K562 (cell line): ENCODE measurements around the gene FEN1. TPM values are rescaled to one million over a fixed set of nuclear protein-coding genes. Genes with fewer than 3 reads are reported as not detected.

Experiments
- BACH1 ChIP-seq: fragments of 200-800 bp; sonication (Bioruptor generic); IDR thresholded peaks from 2 replicates; pipeline ENCODE4 v1.6.1; 2016; ENCODE audit warnings: missing genetic modification characterization, missing compliant biosample characterization
- EWSR1 ChIP-seq: fragments of 450-650 bp; IDR thresholded peaks from 2 replicates; pipeline ENCODE4 v1.6.1; 2018; ENCODE audit warnings: borderline replicate concordance, mild to moderate bottlenecking, low read depth, moderate library complexity; ENCODE audit not compliant: partially characterized antibody
- KDM2B ChIP-seq: fragments of 250-450 bp; sonication (Bioruptor Pico); IDR thresholded peaks from 2 replicates; pipeline ENCODE4 v1.8.0; 2021; ENCODE audit warnings: mild to moderate bottlenecking, moderate library complexity
- MAZ ChIP-seq, 2 experiments: fragments of 450-650 bp in 1 of 2; sonication (generic) in 1 of 2; formaldehyde crosslinking; IDR thresholded peaks in 1 of 2; conservative IDR thresholded peaks in 1 of 2; 2 replicates each; pipeline versions ENCODE4 v1.4.0 to v1.5.0; 2020; ENCODE audit warnings: mild to moderate bottlenecking in 1 of 2, missing genetic modification reagents in 1 of 2
- MCM2 ChIP-seq: fragments of 450-650 bp; IDR thresholded peaks from 2 replicates; pipeline ENCODE4 v1.6.1; 2017; ENCODE audit warnings: low read depth, mild to moderate bottlenecking
- MED1 ChIP-seq: sonication (generic); formaldehyde crosslinking; IDR thresholded peaks from 2 replicates; pipeline ENCODE4 v1.8.1; 2023; ENCODE audit warnings: missing genetic modification reagents, borderline replicate concordance
- MXI1 ChIP-seq: IDR thresholded peaks from 2 replicates; pipeline ENCODE4 v1.6.1; 2011; ENCODE audit warnings: low read depth, mild to moderate bottlenecking, improper control_type of control experiment, low read length
- POLR3G ChIP-seq: IDR thresholded peaks from 2 replicates; pipeline ENCODE4 v1.6.1; 2011; ENCODE audit not compliant: insufficient read length, insufficient replicate concordance; ENCODE audit errors: extremely low read depth
- RAD51 ChIP-seq: fragments of 450-650 bp; IDR thresholded peaks from 2 replicates; pipeline ENCODE4 v1.7.1; 2016; ENCODE audit warnings: low read depth, mild to moderate bottlenecking, borderline replicate concordance
- RBM15 ChIP-seq: fragments of 200-400 bp; formaldehyde crosslinking; IDR thresholded peaks from 2 replicates; pipeline ENCODE4 v1.6.1; 2018; ENCODE audit warnings: mild to moderate bottlenecking, low read length, moderate library complexity; ENCODE audit not compliant: insufficient read depth
- SRSF1 ChIP-seq: fragments of 200-400 bp; formaldehyde crosslinking; IDR thresholded peaks from 2 replicates; pipeline ENCODE4 v1.6.1; 2017; ENCODE audit warnings: mild to moderate bottlenecking, low read depth, low read length, moderate library complexity
- SRSF3 ChIP-seq: fragments of 200-400 bp; formaldehyde crosslinking; IDR thresholded peaks from 2 replicates; pipeline ENCODE4 v1.6.1; 2016; ENCODE audit warnings: mild to moderate bottlenecking, low read length, moderate library complexity; ENCODE audit not compliant: insufficient read depth
- STAT5B ChIP-seq: fragments of 250-450 bp; sonication (Bioruptor Pico); IDR thresholded peaks from 2 replicates; pipeline ENCODE4 v1.8.0; 2021; ENCODE audit warnings: mild to moderate bottlenecking, inconsistent platforms
- TGIF2 ChIP-seq: sonication (generic); formaldehyde crosslinking; IDR thresholded peaks from 2 replicates; pipeline ENCODE4 v1.8.1; 2022; ENCODE audit warnings: mild to moderate bottlenecking, missing genetic modification reagents, moderate library complexity
- ZNF197 ChIP-seq: fragments of 200-800 bp; sonication (Bioruptor generic); IDR thresholded peaks from 2 replicates; pipeline ENCODE4 v1.6.1; 2016; ENCODE audit warnings: low read depth, missing genetic modification characterization, missing compliant biosample characterization
- ZNF76 ChIP-seq: fragments of 250-450 bp; sonication (Bioruptor Pico); IDR thresholded peaks from 2 replicates; pipeline ENCODE4 v1.4.0; 2020; ENCODE audit warnings: mild to moderate bottlenecking, moderate library complexity, borderline replicate concordance
- polyA plus RNA-seq, 8 experiments: library from polyadenylated mRNA; depleted of rRNA in 4 of 8; stranded (reverse) in 5 of 8; unstranded in 3 of 8; fragments of >200 nt; fragmentation: Nextera tagmentation in 2 of 8; fragmentation: Illumina TruSeq in 1 of 8; extraction: Ambion mirVana in 2 of 8; extraction: Trizol in 1 of 8; gene quantifications; 2 replicates each; pipeline versions ENCODE4 v1.2.1 to v1.2.3, GENCODE V29; 2011 to 2014; ENCODE audit warnings: inconsistent platforms in 1 of 8, missing spikeins in 1 of 8
- total RNA-seq, 7 experiments: library from RNA; depleted of rRNA in 6 of 7; stranded (reverse); fragments of >200 nt in 6 of 7; fragmentation: Illumina TruSeq in 2 of 7; extraction: Trizol in 2 of 7; gene quantifications; 2 replicates each; pipeline versions ENCODE4 v1.2.1 to v1.2.3, GENCODE V29; 2011 to 2021; ENCODE audit warnings: low replicate concordance in 1 of 7
- TF ChIP-seq, protein P1 (sequence below): fragments of 250-450 bp; sonication (Bioruptor Pico); IDR thresholded peaks from 2 replicates; pipeline ENCODE4 v1.5.0; 2021; ENCODE audit warnings: mild to moderate bottlenecking, moderate library complexity
- TF ChIP-seq, protein P2 (sequence below): sonication (generic); IDR thresholded peaks from 2 replicates; pipeline ENCODE4 v1.6.1; 2016

The FEN1 gene
- total and polyA plus RNA-seq, 9 of the 15 experiments (the other 6 are each of a cell fraction or from before 2014, with no cell fraction given): 58.1 to 156 (median 137) TPM

DNA sequence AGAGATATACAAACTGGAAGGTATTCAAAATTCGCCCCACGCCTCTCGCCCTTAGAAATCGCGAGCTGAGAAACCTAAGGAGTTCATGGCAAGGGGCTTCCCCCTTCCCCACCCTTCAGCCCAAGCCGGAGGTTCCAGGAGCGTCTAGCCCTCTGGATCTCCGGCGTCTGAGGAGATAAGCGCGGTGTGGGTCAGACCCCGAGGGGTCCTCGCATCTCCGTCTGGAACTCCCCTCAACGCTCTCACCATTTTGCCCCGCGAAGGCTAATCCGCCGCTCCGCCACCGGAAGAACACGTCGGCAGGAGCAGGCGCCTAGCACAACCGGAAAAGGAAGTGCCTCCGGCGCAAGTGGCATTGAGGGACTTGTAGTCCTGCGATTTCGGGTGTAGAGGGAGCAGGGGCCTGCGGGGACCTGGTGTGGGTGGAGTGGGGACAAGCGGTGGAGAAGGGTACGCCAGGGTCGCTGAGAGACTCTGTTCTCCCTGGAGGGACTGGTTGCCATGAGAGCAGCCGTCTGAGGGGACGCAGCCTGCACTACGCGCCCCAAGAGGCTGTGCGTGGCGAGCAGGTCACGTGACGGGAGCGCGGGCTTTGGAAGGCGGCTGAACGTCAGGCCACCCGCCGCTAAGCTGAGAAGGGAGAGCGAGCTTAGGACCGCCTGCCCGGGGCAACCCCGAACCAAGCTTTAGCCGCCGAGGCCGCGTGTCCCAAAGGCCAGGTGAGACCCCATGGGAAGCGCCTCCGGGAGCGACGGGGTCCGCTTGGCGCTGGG lies at the start of gene FEN1, which contains the start of gene TMEM258 (continued):
- TF ChIP-seq, protein P1, sequence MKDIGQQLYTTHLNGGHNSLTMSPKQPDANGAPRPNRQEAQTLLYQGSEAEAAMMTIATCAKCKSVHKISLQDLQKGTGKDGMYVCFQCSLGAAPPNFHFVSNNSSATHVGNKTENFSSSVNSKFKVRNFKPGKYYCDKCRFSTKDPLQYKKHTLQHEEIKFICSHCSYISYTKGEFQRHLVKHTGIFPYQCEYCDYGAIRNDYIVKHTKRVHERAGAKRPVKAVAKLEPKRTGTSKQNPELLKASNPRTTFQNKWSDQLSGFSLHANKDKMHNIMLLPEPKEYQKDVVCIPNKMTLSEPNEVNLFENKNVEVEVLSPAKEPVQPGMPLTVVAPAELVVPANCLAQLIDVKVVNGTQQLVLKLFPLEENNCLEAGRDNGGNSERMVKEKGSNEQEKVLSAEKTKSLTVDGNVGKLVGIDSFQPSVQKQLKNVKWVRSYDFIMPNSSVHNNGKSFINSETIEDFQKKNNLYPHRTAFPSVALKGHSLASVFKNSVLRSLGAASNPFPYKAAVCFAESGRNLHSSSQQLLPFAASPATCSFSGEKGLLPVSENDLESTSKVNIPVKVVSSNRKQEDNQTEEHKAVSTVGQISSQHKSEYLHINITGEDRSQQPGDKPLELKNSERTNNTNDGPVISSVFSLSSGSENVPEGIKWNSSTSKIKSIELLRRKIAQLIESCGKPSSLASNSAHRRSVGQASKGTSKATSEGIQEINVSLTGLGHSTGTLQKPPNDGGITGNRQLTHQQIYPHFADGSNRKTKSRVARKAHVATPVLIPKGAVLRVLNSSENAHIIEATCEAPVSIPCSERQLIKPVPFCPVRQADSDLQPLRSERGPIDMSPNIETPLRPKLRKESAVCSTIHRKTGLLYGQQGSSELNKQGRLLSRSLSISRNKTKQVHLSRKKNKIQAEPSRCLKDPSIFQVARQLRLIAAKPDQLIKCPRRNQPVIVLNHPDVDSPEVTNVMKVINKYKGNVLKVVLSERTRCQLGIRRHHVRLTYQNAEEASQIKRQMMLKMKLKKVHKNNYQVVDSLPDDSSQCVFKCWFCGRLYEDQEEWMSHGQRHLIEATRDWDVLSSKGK (CRISPR knock-in tag): no peak
- TF ChIP-seq MXI1 (peak; percentile 16; the same call in 1 of the 2 replicates), TGIF2 (CRISPR knock-in tag) (peak; percentile 79; the same call in 1 of the 2 replicates), KDM2B (no peak), EWSR1 (no peak), RBM15 (no peak), MED1 (no peak), STAT5B (CRISPR knock-in tag) (no peak), MAZ (CRISPR knock-in tag; conservative IDR thresholded peaks at IDR 0.05 in 1 of 2, IDR thresholded peaks at IDR 0.05 in 1 of 2) (peak in 1 of 2 experiments; percentile 83; a peak in 2 of 4 replicates), ZNF197 (no peak), BACH1 (tag) (0 out of 2 replicates have a peak, but pooled peaks have one; percentile 25), SRSF1 (no peak), RAD51 (peak; percentile 99), MCM2 (no peak), ZNF76 (CRISPR knock-in tag) (no peak), SRSF3 (no peak), POLR3G (no peak)
- TF ChIP-seq, protein P2, sequence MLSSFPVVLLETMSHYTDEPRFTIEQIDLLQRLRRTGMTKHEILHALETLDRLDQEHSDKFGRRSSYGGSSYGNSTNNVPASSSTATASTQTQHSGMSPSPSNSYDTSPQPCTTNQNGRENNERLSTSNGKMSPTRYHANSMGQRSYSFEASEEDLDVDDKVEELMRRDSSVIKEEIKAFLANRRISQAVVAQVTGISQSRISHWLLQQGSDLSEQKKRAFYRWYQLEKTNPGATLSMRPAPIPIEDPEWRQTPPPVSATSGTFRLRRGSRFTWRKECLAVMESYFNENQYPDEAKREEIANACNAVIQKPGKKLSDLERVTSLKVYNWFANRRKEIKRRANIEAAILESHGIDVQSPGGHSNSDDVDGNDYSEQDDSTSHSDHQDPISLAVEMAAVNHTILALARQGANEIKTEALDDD: no peak
